HG02571 (cell line): ENCODE results near the gene RTTN.

Experiments used
- ATAC-seq: cut with Tn5 transposase; IDR thresholded peaks from one replicate; pipeline ENCODE4 v1.9.1; 2021; ENCODE audit warnings: mild to moderate bottlenecking, moderate library complexity; ENCODE audit not compliant: unreplicated experiment

RTTN gene

DNA sequence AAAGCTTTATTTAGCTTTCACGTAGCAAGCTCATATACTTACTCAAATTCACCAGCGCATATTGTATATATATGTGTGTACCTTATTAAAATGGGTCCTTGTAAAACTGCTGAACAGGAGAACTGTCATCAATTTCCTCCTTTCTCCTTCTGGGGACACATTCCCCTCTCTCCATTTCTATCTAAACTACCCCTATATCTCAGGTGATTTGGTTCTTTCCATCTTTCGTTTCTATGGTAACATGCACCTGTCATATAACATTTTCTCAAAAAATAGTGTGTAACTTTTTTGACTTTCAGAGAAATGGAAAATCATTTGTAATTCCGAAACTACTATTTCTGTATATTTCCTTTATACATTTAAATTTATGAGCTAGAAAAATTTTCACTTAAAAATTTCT, 174.3 kb downstream of the RTTN start:
- no peak for ATAC-seq

DNA sequence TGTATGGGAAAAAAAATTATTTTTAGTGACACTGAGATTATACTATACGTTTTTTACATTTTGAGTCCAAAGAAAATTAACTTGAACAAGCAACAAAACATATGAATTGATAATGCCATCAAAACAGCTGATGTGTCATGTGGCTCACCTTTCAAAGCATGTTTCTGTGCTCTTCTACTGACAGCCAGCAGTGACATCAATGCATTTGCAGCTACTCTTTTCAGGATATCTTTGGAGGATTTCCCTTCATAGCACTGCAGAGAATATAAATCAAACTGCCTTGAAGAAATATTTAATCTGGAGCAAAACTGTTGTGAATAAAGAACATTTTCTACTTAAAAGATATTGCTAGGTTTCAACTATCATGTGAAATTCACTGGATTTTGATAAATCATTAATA, 174.8 kb downstream of the RTTN start:
- no peak for ATAC-seq

- peak; percentile 52 for ATAC-seq
Measured at GRCh38 chr18:70029163-70029562, 176.3 kb downstream of the RTTN start.

DNA sequence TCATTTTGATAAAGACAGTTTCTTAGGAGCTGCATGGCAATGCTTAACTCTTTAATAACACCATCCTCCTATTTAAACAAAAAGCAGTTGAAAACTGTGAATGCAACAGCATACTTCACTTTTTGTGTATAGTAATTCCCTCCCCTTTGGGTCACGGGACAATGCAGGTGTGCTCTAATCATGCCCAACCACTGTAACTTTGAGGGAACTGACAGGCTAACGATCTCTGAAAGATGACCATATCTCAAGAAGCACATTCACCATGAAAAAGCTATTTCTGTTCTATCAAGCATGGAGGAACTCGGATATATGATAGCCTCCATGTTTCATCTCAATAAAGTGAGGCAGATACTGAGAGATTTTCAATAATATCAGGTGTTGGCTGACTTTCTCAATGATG, 176.8 kb downstream of the RTTN start:
- peak; percentile 71 for ATAC-seq

- ATAC-seq = no peak
Measured at GRCh38 chr18:70028084-70028483, 177.4 kb downstream of the RTTN start.

DNA sequence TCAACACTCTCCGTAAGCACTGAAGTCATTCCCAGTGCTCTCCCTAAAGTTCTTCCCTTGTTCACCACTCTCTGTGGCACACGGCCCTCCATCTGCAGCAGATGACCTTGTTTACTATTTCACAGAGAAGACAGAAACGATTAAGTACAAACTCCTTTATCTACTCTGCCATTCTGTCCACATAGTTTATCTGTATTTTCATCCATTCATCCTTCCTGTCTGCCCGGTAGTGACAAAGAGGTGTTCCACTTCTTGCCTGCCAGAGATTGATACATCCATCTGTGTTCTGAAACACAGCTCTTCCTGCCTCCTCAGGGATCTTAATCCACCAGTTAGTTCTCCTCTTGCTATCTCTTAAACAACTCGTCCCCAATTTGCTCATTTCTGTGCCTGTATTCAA, 179.9 kb downstream of the RTTN start:
- ATAC-seq = no peak

- no peak for ATAC-seq
Measured at GRCh38 chr18:70024829-70025228, 180.7 kb downstream of the RTTN start.

DNA sequence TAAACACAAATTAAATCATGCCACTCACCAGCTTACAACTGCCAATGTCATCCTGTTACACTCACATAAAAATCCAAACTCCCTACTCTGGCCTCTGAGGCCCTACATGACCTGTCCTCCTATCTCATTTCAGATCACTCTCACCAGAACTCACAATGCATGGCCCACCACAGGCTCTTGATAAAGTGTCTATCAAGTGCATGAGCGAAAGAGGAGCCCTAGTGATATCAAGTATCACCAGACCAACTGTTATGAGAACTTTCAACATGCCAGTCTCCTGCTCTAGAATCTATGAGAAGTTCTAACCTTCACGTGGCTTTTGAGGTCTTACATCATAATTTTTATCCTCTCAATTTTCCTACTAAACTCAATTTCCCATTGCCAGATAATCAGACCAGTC, 181.4 kb downstream of the RTTN start:
- ATAC-seq = no peak

DNA sequence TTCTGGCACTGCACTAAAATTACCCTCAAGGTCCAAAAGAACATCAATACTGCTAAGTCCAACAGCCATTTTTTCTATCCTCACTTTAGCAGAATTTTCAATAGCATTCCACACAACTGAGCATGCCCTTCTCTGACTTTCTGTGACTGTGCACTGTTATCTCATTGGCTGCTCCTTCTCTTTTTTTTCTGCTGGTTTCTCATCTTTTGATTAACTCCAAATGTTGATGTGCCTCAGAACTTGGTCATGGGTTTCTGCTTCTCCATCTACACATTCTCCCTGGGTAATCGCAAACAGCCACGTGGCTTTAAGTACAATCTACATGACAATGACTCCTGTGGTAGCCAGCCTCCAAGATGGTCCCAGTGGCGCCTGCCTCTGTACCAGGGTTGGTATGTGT, 182.9 kb downstream of the RTTN start:
- no peak for ATAC-seq

GRCh38 chr18:70021498-70021897, 184.0 kb downstream of the RTTN start:
- no peak for ATAC-seq

DNA sequence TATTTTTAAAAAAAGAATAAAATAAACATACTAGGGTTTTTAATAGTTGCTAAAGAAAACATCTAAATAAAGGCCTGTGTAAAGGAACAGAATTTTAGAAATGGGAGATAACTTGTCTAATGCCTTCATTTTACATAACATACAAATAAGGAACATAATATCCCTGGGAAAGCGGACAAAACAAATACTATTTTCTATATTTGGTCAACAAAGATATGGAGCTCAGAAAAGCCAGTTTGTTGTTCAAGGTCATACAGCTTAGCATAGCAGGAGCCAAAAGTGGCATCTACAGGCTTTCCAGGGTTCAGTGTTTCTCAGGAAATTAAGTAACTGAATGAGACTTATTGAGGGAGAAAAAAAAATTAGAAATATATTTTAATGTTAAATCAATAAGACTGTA, 184.4 kb downstream of the RTTN start:
- no peak for ATAC-seq

DNA sequence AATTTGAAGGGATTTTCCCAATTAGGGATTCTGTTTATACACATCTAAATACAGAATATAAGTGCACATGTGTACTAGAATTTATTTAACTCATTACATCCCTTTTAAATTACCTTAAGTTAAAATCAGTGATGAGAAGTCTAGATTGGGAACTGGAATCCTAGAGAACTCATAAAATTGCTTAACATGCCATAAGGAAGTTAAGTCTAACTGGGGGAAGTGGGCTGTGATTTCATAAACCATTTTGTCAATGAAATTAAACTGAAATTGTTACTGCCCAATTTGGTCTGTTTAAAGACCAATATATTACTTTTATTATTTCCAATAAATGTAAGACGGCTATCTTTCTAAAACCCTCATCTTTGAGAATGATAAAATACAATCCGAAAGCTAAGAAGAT, 185.5 kb downstream of the RTTN start:
- ATAC-seq = no peak

DNA sequence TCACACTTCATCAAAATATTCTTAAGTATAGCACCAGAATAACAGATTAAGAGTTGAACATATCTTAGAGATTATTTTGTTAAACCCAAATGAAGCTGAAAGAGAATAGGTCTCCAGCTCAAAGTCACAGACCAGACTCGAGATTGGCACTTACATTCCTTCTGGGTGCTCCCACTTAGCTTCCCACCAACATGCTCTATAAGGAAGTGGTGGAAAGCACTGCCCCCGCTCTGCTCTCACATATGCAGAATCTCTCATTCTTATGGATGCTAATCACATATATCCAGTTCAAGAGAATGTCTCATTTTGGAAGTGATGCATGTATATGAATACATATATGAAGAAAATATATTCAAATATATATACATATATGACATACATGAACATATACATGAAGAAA, 186.4 kb downstream of the RTTN start:
- no peak for ATAC-seq

GRCh38 chr18:70015127-70015526, 190.4 kb downstream of the RTTN start:
- ATAC-seq = no peak

- no peak for ATAC-seq
Measured at GRCh38 chr18:70005580-70005979, 199.9 kb downstream of the RTTN start.

DNA sequence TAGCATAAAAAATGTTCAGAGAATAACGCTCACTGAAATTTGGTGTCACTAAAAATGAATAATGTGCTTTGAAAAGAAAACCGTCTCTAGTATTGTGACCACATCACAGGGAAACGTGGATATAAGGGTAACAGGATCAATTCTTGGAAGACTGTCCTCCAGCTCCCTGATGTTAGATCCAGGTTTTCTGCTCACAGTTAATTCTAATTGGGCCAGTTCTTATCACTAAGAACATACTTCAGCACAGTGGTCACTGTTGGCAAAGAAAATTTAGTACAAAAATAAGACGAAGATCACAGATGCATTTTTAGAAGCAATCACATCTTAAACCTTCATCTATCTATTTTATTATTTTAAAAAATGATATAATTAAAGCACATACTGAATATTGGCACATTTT, 200.8 kb downstream of the RTTN start:
- no peak for ATAC-seq

DNA sequence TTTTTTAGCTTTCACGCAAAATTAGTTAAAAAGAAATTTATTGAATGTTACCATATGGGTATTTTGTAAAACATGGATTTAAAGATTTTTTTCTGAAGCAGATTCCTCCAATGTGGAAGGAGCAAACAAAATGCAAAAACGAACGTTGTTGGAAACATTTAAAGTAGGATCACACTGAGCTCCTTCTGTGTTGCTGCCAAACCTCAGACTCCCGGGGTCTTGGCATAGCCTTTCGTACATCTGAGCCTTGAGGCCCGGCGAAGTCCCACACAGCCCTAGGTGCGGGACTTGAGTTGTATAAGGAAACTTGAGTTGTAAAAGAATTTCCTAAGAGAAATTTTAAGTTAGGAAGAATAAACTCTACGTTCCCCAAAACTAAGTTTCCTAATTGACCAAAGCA, 205.8 kb downstream of the RTTN start:
- ATAC-seq = no peak

DNA sequence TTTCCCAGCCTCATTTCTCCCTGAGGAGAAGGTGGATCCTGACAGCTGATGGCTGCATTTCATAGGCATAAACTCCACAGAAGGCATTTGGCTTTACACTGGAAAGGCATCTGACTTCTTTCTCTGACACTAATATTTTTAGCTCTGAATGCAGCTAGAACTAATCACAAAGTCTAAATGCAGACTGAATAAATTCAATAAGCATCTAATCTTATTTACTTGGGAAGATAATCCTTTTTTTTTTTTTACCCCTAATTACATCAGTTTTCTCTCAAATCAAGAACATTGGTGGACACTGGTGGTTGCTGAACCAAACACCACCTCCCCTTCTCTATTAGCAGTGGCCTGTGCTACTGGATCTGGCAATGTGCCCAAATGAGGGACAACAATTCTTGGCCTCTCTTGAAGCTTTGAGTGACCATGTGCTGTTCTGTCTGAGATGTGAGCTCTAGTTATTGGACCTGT, 206.9 kb downstream of the RTTN start:
- ATAC-seq = no peak

- ATAC-seq = no peak
Measured at GRCh38 chr18:69996951-69997798, 208.3 kb downstream of the RTTN start.

- no peak for ATAC-seq
Measured at GRCh38 chr18:69996417-69996816, 209.1 kb downstream of the RTTN start.

- no peak for ATAC-seq
Measured at GRCh38 chr18:69995774-69996173, 209.7 kb downstream of the RTTN start.

- no peak for ATAC-seq
Measured at GRCh38 chr18:69992776-69993175, 212.7 kb downstream of the RTTN start.

GRCh38 chr18:69987870-69988269, 217.6 kb downstream of the RTTN start:
- ATAC-seq = no peak
